Kidney (tissue), 14 donors: Measurements from ENCODE around the gene AGPAT1. TPM values are rescaled to one million over a fixed set of nuclear protein-coding genes. Genes with fewer than 3 reads are reported as not detected.

Experiments
- DNase-seq, 5 donors: peaks; one replicate each; pipeline ENCODE4 v3.0.0-alpha.2; 2013 to 2020
- FAIRE-seq: peaks from 2 replicates; lab custom pipeline; 2012; peaks lifted over from hg19 to GRCh38; lab: Jason Lieb, UNC
- H3K27ac ChIP-seq, 2 donors: one replicate each; pipeline ENCODE4 v1.7.0; 2013; ENCODE audit warnings: low read depth in 2 of 2, low read length in 2 of 2, inconsistent platforms in 1 of 2
- H3K27me3 ChIP-seq: one replicate; pipeline ENCODE4 v1.7.1; 2013; ENCODE audit warnings: low read length, inconsistent platforms; ENCODE audit not compliant: control insufficient read depth, insufficient read depth
- H3K36me3 ChIP-seq, 3 donors: one replicate each; pipeline versions ENCODE4 v1.7.0 to v1.7.1; 2013; ENCODE audit warnings: low read length in 3 of 3, control low read depth in 1 of 3, inconsistent platforms in 1 of 3; ENCODE audit not compliant: insufficient read depth in 3 of 3, control insufficient read depth in 2 of 3
- H3K4me1 ChIP-seq, 3 donors: one replicate each; pipeline versions ENCODE4 v1.7.0 to v1.7.1; 2013; ENCODE audit warnings: low read length in 3 of 3, inconsistent platforms in 1 of 3, low read depth in 1 of 3; ENCODE audit not compliant: control insufficient read depth in 2 of 3, insufficient read depth in 2 of 3
- H3K4me3 ChIP-seq, 3 donors: one replicate each; pipeline versions ENCODE4 v1.7.0 to v1.8.1; 2013; ENCODE audit warnings: low read length in 3 of 3, control low read depth in 1 of 3, inconsistent platforms in 1 of 3
- H3K9ac ChIP-seq, 3 donors: one replicate each; pipeline versions ENCODE4 v1.7.0 to v1.7.1; 2013; ENCODE audit warnings: low read length in 3 of 3, control low read depth in 1 of 3, inconsistent platforms in 1 of 3
- H3K9me3 ChIP-seq, 3 donors: one replicate each; pipeline versions ENCODE4 v1.7.0 to v1.7.1; 2013; ENCODE audit warnings: low read length in 3 of 3, control low read depth in 1 of 3, inconsistent platforms in 1 of 3; ENCODE audit not compliant: control insufficient read depth in 2 of 3, insufficient read depth in 1 of 3
- CTCF ChIP-seq: IDR thresholded peaks from 3 replicates; pipeline ENCODE4 v1.5.1; 2012; ENCODE audit warnings: mild to moderate bottlenecking, moderate library complexity, borderline replicate concordance; ENCODE audit not compliant: insufficient read depth; ENCODE audit errors: extremely low read depth
- intact Hi-C: fragments of 100-400 bp; cut with DNase I; formaldehyde crosslinking; loops from one replicate; pipeline ENCODE4 v1.11.1; 2022
- polyA plus RNA-seq: library from polyadenylated mRNA; stranded (reverse); fragments of 350-450 nt; fragmentation: Illumina TruSeq; extraction: RNeasy Lipid Tissue Mini Kit (QIAGEN cat#74804); gene quantifications from one replicate; pipeline ENCODE4 v1.2.3, GENCODE V29; 2014; ENCODE audit warnings: low read depth, low replicate concordance; ENCODE audit not compliant: insufficient read depth
- total RNA-seq: library from RNA; stranded (reverse); fragmentation: NEBNext Ultra II Directional; extraction: Animal tissue kit (Norgen Biotek cat#: 25700); gene quantifications from one replicate; pipeline ENCODE4 v1.2.1, GENCODE V29; 2021
- donor health status: control.
- donor health status: control.
- donor health status: control.
- donor health status: control.
- donor health status: control.
- donor health status: DM: yes; HTN: yes; CAD: no.
- donor health status: Normal renal cell carcinoma (clear cell type).

Gene AGPAT1
- total and polyA plus RNA-seq, 2 donors from 2014 or later, result 58.9 to 87.1 TPM

DNA sequence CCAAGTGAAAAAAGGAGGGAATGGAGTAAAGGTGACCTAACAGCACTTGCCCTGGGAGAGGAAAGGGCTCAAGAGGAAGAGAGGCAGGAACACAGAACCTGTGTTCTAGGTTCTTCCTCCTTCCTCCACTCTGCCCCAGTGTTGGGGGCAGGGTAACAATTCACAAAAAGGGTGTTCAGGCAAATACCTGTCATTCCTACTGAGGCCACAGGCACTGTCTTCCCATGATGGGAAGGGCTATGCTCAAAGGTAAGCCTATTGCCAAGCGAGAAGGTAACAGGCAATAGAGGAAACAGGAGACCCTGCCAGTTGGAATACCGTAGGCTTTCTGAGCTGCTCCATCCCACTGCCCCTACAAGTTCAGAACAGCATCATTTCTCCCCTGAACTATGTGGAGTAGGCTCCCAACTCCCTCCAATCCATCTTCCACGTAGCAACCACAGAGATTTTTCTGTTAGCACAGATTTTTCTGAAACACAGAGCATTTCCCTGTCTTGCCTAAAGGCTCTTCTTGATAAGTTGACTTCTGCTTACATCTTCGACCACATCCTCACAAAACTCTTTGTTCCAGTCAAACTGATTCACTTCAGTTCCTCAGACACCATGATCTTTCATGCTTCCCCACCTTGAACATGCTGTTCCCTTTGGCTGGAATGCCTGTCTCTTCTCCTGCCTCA, 2.7 kb downstream of the AGPAT1 start:
- H3K4me3 ChIP-seq, result no peak overlapping the region
- TF ChIP-seq CTCF, result no peak
- no peaks in the 10 kb centered on the region for H3K9me3 ChIP-seq
- H3K4me1 ChIP-seq, result peaks cover 4 to 21% (median 19%) of the 10 kb centered on the region in 3 donors
- peaks cover 0 to 12% (median 12%) of the 10 kb centered on the region in 3 donors for H3K36me3 ChIP-seq
- FAIRE-seq (no peak), DNase-seq (no peak)
- H3K27ac ChIP-seq, result no peak overlapping the region
- intact Hi-C loops, result no loop called here
- H3K9ac ChIP-seq, result no peak overlapping the region
- no peaks in the 10 kb centered on the region for H3K27me3 ChIP-seq

GRCh38 chr6:32171234-32171633, 4.7 kb downstream of the AGPAT1 start:
- Histone ChIP-seq H3K4me3 (no peak overlapping the region), H3K27me3 (no peaks in the 10 kb centered on the region), H3K9me3 (no peaks in the 10 kb centered on the region), H3K4me1 (peaks cover 0 to 10% (median 10%) of the 10 kb centered on the region in 3 donors), H3K27ac (no peak overlapping the region), H3K9ac (no peak overlapping the region), H3K36me3 (peaks cover 0 to 19% (median 12%) of the 10 kb centered on the region in 3 donors)
- FAIRE-seq (no peak), DNase-seq (peak in 1 of 5 donors; percentile 29)
- TF ChIP-seq CTCF, result no peak
- intact Hi-C loops, result no loop called here

DNA sequence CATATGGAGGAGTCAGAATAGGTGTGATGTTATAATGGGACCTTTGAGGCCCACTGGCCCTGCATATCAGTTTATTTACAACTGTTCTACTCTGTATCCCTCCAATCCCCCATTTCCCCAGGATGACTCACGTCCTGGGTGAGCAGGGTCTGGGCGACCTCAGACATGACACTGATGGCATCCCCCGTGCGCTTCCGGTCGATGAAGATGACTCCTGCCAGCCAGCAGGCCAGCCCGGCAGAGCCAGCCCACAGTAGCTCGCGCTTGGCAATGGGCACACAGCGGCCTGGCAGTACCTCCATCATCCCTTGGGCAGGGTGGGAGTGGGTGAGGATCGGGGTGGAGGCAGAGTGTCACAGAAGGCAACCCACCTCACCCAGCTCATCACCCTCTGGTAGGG, 5.6 kb downstream of the AGPAT1 start:
- DNase-seq (peak in 2 of 5 donors; percentile 26 to 50), FAIRE-seq (no peak)
- Histone ChIP-seq H3K36me3 (peaks cover 0 to 19% (median 12%) of the 10 kb centered on the region in 3 donors), H3K4me3 (no peak overlapping the region), H3K9ac (no peak overlapping the region), H3K4me1 (peaks cover 0 to 10% (median 7%) of the 10 kb centered on the region in 3 donors), H3K9me3 (no peaks in the 10 kb centered on the region), H3K27me3 (no peaks in the 10 kb centered on the region), H3K27ac (no peak overlapping the region)
- TF ChIP-seq CTCF, result no peak
- intact Hi-C loops, result no loop called here
